Measurements from ENCODE around the gene GLT1D1.

GLT1D1 gene

GRCh38 chr12:128856035-128856790, 2.9 kb downstream of the GLT1D1 start:
- DNase-seq (ENCODE audit: low read depth in 2 of 2) = no peak

GRCh38 chr12:128856791-128857078, 3.5 kb downstream of the GLT1D1 start:
- DNase-seq (ENCODE audit: low read depth in 2 of 2) = no peak

- DNase-seq (ENCODE audit: low read depth in 2 of 2) = no peak
Observed at GRCh38 chr12:128857133-128857763, 4.0 kb downstream of the GLT1D1 start.

- DNase-seq (ENCODE audit: low read depth in 2 of 2) = no peak
Observed at GRCh38 chr12:128859311-128859710, 6.0 kb downstream of the GLT1D1 start.

- no peak for DNase-seq (ENCODE audit: low read depth in 2 of 2)
Observed at GRCh38 chr12:128861226-128862016, 8.1 kb downstream of the GLT1D1 start.

GRCh38 chr12:128863957-128864356, 10.7 kb downstream of the GLT1D1 start:
- DNase-seq (ENCODE audit: low read depth in 2 of 2) = no peak

GRCh38 chr12:128864516-128865186, 11.4 kb downstream of the GLT1D1 start:
- DNase-seq (ENCODE audit: low read depth in 2 of 2) = no peak

GRCh38 chr12:128867466-128867865, 14.2 kb downstream of the GLT1D1 start:
- no peak for DNase-seq (ENCODE audit: low read depth in 2 of 2)

- no peak for DNase-seq (ENCODE audit: low read depth in 2 of 2)
Observed at GRCh38 chr12:128871516-128871892, 18.2 kb downstream of the GLT1D1 start.

GRCh38 chr12:128872303-128872702, 19.0 kb downstream of the GLT1D1 start:
- no peak for DNase-seq (ENCODE audit: low read depth in 2 of 2)

- DNase-seq (ENCODE audit: low read depth in 2 of 2) = no peak
Observed at GRCh38 chr12:128876559-128876958, 23.3 kb downstream of the GLT1D1 start.

GRCh38 chr12:128879898-128880764, 26.9 kb downstream of the GLT1D1 start:
- no peak for DNase-seq (ENCODE audit: low read depth in 2 of 2)

- no peak for DNase-seq (ENCODE audit: low read depth in 2 of 2)
Observed at GRCh38 chr12:128891856-128892255, 38.6 kb downstream of the GLT1D1 start.

GRCh38 chr12:128903236-128903635, 50.0 kb downstream of the GLT1D1 start:
- DNase-seq (ENCODE audit: low read depth in 2 of 2) = no peak

- no peak for DNase-seq (ENCODE audit: low read depth in 2 of 2)
Observed at GRCh38 chr12:128905003-128905544, 51.8 kb downstream of the GLT1D1 start.

- no peak for DNase-seq (ENCODE audit: low read depth in 2 of 2)
Observed at GRCh38 chr12:128906485-128907137, 53.3 kb downstream of the GLT1D1 start.

GRCh38 chr12:128908254-128908653, 55.0 kb downstream of the GLT1D1 start:
- DNase-seq (ENCODE audit: low read depth in 2 of 2) = no peak

- no peak for DNase-seq (ENCODE audit: low read depth in 2 of 2)
Observed at GRCh38 chr12:128909653-128910052, 56.4 kb downstream of the GLT1D1 start.

GRCh38 chr12:128910629-128911028, 57.4 kb downstream of the GLT1D1 start:
- DNase-seq (ENCODE audit: low read depth in 2 of 2) = no peak

- no peak for DNase-seq (ENCODE audit: low read depth in 2 of 2)
Observed at GRCh38 chr12:128911861-128912260, 58.6 kb downstream of the GLT1D1 start.
